NCI-H146 treated with DMSO at 0.1 percent for 48 hours (cell line): Measurements from ENCODE around the gene STAT1.
"Not testable (repeated sequence)": the region's sequence is repeated elsewhere in the genome, so short reads cannot be mapped to it uniquely, and the experiment has no call there.

Experiments used
- DNase-seq: peaks from one replicate; lab custom pipeline; 2025; ENCODE audit not compliant: unreplicated experiment; lab: John Stamatoyannopoulos, UW

Gene STAT1

DNA sequence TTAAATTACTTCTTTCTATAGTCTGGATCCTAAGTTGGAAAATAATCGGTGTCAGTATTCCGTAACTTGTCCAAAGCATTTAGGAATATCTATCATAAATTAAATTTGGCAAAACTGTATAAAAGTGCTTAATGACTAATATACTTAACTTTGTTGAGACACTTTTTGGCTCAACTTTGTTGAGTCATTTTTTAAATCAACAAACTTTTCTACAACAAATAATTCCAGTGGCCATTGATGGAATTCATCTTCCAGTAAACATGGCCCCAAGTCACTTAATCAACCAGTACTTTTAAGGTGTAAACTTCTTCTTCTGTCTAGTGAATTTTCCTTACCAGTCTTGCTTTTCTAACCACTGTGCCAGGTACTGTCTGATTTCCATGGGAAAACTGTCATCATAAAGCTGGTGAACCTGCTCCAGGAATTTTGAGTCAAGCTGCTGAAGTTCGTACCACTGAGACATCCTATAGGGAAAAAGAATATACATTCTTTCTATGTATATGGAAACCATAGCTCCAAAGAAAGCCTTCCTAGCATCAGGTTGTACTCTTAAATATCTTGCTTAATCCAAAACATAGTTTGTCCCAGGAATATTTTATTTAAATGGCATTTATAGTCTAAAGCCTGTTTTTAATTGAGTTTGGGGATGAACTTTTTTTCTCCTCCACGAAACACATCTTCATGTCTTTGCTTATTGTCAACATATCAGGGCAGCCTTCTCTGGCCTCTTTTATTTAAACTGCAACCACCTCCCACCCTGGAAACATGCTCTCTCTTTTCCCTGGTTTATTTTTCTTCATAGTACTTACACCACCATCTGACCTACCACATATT, 4.2 kb downstream of the STAT1 start:
- no peak for DNase-seq

DNA sequence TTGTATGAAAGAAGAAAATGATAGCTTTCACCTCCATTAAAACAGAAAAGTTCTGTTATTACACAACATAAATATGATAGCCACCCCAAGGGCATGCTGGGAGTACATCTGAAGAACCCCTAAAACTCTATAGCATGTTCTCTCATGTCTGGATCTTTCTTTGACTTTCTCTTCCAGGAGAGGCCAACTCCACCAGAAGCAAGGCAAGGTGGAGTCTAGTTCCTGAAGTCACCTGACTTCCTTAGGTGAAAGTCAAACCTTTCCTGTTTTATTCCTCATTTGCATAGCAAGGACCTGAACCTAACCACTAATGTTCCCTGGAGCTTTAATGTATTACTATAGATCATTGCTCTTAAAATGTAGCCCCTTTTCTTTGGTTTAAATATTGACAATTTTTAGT, 5.7 kb downstream of the STAT1 start:
- DNase-seq: no peak

DNA sequence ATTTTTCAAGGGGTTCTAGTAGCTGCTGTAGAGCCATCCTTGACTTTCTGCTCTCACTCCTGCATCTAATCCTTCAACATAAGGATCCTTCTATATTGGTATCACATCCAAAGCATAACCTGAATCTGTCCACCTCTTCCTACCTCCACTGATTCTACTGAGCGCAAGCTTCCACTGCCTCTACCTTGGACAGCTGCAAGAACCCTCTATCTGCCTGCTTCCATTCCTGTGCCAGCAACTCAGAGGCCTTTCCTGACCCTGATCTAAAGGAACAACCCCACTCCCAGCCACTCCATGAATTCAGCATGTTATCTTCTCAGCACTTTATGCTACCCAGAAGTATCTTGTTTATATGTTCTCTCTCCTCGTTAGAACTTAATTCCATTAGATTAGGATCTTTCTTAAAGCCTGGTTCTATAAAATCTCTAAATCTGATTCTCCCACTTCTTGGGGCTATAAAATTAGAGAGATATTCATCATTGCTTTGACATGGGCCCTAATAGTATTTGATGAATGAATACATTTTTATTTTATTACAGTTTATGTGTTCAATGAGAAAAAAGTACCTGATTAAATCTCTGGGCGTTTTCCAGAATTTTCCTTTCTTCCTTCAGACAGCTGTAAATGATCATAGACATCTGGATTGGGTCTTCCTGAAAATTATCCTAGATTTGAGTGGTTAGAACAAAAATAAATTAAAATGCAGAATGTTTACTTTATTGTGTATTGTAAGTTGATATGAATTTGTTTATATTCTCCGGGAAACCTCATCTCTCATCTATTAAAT, 6.8 kb downstream of the STAT1 start:
- no peak for DNase-seq

DNA sequence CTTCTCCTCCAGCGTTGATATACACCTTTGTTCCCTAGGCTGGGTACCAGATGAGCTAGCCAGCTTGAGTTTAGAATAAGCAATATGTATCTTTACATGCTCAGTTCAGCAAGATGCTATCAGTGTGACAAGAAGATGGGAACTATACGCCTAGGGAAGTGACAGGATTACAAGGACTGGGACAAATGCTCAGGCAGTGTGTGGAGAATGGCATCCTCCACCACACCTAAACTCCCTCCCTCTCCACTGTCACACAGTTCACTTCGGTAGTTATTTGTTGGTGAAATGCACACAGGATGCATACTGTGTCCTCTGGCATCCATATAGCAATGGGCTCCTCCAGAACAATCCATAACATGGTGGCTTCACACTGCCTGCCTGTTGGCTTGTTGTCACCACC, 7.7 kb downstream of the STAT1 start:
- no peak for DNase-seq

DNA sequence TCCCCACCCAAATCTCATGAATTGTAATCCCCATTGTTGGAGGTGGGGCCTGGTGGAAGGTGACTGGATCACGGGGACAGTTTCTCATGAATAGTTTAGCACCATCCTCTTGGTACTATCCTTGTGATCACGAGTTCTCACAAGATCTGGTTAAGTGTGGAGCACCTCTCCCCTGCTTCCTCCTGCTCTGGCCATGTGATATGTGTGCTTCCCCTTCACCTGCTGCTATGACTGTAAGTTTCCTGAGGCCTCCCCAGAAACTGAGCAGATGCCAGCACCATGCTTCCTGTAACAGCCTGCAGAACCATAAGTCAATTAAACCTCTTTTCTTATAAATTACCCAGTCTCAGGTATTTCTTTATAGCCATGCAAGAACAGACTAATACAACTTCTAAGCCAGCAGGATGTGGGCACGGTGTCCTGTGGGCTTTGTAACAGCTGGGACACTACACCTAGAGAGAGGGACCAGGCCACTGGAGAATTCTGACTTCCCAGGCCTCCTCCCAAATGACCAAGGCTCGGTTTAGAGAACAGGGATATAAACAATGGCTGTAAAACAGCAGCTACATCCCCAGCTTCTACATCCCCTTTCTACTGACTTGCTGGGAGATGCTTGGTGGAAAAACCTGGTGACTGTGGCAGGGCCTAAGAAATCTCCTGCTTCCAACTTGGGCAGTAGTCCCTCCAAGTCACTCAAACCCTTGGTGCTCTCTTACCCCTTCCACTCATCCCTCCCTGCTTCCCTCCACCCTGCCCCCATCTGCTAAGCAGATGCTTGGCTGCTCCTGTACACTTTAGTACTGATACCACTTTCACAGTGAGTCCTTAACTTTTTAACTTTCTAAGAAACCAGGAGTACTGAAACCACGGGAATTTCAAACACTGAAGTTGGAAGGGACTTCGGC, 10.3 kb downstream of the STAT1 start:
- no peak for DNase-seq

DNA sequence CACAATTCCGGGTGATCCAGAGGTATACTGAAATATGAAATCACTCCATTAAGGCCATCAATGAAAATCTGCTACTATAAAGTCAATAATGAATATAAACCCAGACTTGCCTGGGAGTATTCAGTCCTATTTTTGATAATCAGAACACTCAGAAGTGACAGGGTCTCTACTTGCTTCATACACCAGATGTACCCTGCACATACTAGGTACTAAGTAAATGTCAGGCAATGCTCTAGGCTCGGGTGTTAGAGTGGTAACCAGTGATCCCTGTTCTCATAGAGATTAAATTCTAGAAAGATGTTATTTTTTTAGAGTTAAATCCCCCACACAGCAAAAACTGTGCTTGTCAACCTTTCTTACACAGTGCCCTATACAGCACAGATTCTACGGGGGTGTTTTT, 12.3 kb downstream of the STAT1 start:
- DNase-seq: no peak

DNA sequence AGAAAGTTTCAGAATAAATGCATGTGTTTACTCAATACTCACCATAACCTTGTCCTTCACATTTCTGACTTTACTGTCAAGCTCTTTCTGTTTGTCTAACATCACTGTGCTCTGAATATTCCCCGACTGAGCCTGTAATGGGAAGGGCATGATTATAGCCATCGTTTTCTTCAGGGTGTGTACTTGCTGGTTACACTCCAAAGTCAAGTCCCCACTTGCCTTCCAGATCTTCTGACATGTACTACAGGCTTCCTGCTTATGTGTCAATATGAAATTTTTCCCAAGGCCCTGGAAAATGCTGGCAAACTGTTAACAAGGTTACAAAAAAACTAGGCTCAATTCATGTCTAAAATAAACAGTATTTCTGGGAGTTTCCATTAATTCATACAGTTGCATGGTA, 12.9 kb downstream of the STAT1 start:
- no peak for DNase-seq

DNA sequence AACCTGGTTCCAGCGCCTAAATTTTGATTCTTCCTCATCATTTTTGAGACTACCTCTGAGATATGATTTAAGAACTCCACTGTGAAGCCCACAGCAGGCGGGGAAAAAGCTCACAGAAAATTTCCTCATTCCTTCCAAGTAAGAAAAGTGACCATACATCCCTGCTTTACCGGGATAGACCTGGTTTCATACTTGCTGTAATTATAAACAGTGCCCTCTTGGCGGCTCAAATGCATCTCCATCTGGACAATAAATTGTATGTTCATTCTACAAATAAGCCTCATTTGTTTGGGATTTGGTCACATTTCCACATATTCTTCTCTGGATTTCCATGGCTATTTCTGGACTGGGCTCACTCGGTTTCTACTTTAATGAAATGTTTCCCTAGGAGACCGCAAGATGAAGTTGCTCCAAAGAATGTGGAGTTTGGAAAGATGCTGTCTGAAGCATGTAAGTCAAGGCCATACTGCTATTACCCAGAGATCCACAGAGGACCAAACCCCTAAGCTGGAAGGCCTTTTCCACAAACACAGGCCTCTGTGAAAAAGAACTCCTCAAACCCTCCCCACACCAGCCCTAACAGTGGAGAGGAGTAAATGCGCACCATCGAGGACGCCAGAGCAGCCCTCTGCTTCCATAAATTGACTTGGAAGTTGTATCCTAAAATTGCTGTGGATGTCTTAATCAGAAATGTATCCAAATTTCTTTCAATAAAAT, 13.9 kb downstream of the STAT1 start:
- no peak for DNase-seq

DNA sequence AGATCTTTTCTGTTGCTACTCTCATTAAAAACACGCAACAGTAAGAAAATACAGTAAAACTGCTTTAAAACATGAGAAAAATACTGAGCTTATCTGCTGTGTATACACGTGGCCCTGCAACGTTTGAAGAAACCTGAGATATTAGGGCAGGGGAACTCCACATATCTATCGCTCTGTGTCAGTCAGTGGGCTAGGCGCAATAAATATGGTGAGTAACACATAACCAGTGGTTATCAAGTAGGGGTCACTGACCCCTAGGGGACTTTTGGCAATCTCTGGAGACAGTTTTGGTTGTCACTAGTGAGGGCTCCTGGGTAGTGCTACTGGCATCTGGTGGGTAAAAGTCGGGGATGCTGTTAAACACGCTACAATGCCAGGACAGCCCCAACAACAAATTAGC, 14.9 kb downstream of the STAT1 start:
- DNase-seq: no peak

DNA sequence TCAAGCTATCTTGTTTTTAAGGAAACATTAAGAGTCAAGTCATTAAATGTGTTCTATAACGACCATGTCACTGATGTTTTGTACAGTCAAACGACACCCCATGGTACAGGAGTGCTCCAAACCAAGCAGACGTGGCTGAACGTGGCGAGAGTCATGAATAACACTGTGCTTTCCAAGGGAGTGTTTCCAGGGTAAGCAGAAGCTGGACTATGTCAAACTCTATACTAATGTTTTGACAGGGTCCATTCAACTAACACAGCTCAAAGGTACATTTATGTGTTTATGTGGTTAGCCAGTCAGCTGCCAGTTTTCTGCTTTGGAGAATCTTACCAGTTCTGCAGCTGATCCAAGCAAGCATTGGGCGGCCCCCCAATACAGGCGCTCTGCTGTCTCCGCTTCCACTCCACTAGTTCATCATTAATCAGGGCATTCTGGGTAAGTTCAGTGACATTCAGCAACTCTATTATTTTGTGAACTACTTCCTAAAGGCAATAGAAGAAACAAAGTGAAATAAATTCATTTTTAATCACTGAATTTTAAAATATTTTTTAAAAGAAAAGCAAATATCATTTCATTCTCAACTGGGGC, 16.4 kb downstream of the STAT1 start:
- DNase-seq: no peak

DNA sequence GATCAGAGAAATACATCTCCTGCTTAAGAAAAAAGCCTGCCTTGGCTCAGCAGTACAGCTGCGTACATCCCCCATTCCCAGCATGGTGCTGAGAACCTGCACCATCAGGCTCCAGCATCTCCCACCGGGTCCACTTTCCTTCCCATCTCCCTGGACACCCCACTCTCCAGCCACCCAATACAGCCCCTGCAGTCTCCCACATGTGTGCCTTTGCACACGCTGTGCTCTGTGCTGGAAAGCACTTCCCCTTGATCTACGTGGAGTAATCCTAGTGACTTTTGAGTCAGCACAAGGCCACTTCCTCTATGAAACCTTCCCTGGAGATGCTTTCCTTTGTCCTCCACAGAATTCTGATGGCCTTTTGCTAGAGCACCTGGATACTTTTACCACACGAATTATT, 17.0 kb downstream of the STAT1 start:
- DNase-seq: no peak

DNA sequence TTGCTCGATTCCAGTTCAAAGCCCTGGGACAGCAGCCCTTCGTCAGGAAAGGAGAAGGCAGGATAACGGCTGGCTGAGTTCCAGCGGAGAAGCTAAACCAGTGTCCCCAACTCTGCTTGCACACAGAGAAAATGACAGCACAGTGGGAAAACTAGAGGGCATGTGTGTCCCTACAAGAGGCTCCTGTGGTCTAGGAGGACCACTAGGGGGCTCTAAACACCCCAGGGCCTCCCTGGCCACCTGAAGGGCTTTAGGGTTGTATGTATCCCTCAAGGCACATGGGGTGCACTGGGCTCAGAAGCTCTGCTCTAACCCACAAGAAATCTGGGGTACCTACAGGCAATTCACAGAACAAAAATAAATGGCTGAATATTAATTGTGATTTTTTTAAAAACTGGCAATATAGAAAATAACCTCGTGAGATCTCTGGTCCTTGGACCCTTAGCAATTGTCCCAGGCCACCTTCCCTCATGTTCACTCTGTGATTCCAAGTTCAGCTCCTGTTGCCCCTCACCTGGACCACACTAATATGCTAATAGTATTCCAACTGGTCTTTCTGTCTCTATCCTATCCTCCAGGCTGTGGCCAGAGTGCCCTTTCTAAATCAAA, 17.5 kb downstream of the STAT1 start:
- no peak for DNase-seq

DNA sequence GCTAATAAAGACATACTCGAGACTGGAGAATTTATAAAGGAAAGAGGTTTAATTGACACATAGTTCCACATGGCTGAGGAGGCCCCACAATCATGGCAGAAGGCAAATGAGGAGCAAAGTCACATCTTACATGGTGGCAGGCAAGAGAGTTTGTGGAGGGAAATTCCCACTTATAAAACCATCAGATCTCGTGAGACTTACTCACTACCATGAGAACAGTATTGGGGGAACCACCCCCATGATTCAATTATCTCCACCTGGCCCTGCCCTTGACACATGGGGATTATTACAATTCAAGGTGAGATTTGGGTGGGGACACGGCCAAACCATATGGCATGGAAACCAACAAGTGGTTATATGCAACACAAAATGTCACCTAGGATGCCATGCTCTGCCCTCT, 18.7 kb downstream of the STAT1 start:
- DNase-seq: not testable (repeated sequence)

DNA sequence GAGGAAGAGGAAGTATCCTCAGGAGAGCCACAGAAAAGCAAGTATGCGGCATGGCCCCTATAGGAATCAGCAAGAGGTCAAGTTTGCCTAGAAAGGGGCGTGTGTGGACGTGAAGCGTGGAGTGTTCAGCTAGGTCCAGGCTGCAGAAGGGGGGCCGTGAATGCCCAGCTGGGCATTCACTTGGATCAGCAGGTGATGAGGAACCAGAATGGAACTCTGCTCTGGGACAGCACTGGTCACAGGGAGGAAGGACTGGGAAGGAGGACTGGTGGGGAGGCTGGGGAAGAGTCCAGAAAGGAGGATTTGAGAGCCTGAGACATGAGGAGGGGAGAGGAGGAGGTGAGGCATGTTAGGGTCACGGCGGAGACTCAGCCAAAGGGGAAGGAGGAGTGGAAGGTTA, 19.8 kb downstream of the STAT1 start:
- no peak for DNase-seq

DNA sequence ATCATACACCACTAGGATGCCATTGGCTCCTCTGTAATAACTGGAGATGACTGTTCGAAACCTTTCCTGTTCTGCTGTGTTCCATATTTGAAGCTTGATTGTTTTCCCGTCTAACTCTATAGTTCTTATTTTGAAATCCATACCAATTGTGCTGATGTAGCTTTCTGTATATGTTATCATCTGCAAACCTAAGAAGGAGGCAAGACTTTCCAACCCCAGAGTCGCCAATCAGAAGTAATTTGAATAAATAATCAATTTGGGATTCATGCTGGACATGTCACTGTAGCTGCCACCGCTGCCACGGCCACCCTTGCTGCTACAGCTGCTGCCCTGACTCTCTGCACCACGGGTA, 20.7 kb downstream of the STAT1 start:
- DNase-seq: no peak

DNA sequence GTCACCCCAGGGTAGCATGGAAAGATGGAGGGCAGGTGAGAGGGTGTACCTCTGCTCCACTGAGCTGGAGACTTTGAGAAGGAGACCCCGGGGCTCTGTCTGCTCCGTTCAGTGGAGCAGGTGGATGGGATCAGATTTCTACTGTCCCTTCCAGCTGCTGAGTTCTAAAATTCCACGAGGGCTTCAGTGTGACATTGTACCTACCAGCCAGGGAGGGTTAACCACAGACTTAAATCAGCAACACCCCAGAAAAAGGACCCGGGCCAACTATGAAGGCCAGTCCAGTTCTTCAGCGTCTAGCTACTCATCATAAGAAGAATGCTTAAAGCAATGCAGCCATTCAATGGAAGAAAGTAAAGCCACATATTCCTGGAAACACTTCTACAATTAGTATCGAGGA, 23.8 kb downstream of the STAT1 start:
- no peak for DNase-seq

DNA sequence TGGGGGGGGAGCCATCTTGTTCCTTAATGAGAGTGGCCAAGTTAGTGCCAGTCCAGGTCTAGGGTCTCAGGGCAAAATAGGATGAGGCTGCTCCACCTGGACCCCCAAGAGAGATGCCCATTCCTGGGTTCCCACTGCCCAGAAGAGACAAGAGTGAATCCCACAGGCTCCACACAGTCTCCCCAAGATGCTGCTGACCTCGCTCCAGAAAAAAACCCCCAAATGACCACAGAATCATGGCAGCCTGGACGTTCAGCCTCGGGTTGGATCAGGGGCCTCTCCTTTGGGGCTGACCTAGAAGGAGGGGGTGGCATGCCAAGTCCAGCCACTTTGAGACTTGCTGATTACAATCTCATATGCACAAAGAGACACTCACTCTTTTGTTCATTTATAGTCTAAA, 25.1 kb downstream of the STAT1 start:
- DNase-seq: no peak

DNA sequence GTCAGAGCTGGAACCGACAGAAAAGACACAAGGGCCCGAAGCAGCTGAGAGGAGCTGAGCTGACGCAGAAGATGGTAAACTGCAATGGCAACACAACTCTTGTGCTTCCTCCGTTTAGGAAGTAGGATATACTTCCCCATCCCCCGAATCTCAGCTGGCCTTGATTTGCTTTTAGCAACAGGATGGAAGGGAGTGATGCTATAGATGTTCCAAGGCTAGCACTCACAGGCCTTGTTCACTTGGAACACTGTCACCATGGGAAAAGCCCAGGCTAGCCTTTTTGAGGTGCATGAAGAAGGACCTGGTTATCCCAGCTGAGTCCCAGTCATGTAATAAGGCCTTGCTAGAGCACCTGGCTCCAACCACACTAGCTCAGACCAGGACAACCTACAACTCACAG, 26.0 kb downstream of the STAT1 start:
- DNase-seq: no peak

DNA sequence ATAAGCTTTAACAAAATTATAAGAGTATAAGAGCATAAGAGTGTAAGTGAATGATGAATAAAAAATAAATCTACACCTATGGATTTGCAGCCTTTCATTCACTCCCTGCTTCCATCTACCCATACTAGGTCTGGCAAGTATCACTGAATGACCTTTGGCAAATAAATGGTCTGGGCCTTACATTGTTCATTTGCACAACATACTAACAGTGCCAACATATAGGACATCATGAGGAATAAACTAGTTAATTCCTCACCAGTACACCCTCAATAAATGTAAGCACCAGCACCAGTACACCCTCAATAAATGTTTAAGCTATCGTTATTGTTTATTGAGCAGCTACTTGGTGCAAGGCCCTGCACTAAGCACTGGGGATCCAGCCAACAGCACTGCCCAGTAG, 26.9 kb downstream of the STAT1 start:
- DNase-seq: no peak
